Activated T-cell treated with anti-CD3 and anti-CD28 coated beads, Interleukin-2, amount 50 U/mL, for 4 hours (primary cell): ENCODE measurements around the gene CCR9. TPM values are rescaled to one million over a fixed set of nuclear protein-coding genes. Genes with fewer than 3 reads are reported as not detected.

Source experiments
- ATAC-seq, 2 donors: fragments of 200-7000 bp; cut with Tn5 transposase; one replicate each; pipeline ENCODE4 v1.10.0; 2021
- DNase-seq: peaks from one replicate; pipeline ENCODE4 v3.0.0-alpha.2; 2020
- H3K27me3 Mint-ChIP-seq: one replicate; pipeline ENCODE4 v1.8.0; 2021; ENCODE audit warnings: low read depth, mixed read lengths
- H3K36me3 Mint-ChIP-seq: one replicate; pipeline ENCODE4 v1.8.0; 2022; ENCODE audit warnings: mixed read lengths; ENCODE audit not compliant: insufficient read depth
- H3K4me1 Mint-ChIP-seq: one replicate; pipeline ENCODE4 v1.8.0; 2021; ENCODE audit warnings: low read depth, mixed read lengths
- H3K4me3 Mint-ChIP-seq: one replicate; pipeline ENCODE4 v1.8.0; 2021; ENCODE audit warnings: mild to moderate bottlenecking, moderate library complexity, mixed read lengths
- H3K9me3 Mint-ChIP-seq: one replicate; pipeline ENCODE4 v1.8.0; 2021; ENCODE audit warnings: mixed read lengths
- total RNA-seq, 3 donors: library from RNA; stranded (reverse); gene quantifications; one replicate each; pipeline ENCODE4 v1.2.1, GENCODE V29; 2021

The CCR9 gene
- total RNA-seq, 3 donors from 2014 or later = not detected

- Mint-ChIP-seq H3K4me1 (no peaks in the 10 kb centered on the region), H3K27me3 (no peaks in the 10 kb centered on the region), H3K36me3 (peaks cover 64% of the 10 kb centered on the region), H3K4me3 (no peak overlapping the region), H3K9me3 (no peaks in the 10 kb centered on the region)
- DNase-seq = no peak
- ATAC-seq = no peak
Measured at GRCh38 chr3:45927881-45928280, 41.5 kb downstream of the CCR9 start.

DNA sequence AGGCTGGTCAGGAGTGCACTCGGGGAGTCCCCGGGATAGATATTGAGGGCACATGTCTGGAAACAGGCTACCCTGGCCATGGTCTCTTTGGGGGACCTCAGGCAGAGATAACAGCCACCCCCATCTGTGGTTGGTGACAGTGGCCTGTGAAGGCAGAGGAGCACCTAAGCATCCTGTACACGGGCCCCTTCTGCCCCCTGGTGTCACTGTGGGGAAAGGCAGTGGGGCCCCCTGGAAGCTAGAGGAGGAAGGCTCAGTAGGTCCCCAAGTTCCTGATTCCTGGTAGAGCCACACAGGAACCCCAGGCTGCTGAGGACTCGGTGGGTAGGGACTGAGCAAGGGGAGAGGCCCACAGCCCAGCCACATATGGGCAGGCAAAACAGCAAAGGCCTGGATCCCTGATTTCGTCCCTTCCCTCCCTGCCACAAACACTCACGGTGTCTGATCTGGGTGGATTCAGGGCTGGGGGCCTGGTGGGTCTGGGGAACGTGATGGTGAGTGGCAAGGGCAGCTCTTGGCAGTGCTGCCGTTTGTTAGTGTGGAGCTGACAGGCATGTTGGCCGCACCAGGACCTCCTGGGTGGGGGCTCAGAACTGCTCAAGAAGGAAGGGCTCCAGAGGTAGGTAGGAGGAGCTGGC is 42.8 kb downstream of the CCR9 start:
- H3K36me3 Mint-ChIP-seq = peaks cover 67% of the 10 kb centered on the region
- H3K27me3 Mint-ChIP-seq = no peaks in the 10 kb centered on the region
- peak; percentile 66 for DNase-seq
- peak; percentile 94 to 97 for ATAC-seq
- H3K4me3 Mint-ChIP-seq = no peak overlapping the region
- no peaks in the 10 kb centered on the region for H3K4me1 Mint-ChIP-seq
- no peaks in the 10 kb centered on the region for H3K9me3 Mint-ChIP-seq

- Mint-ChIP-seq H3K4me3 (no peak overlapping the region), H3K36me3 (peaks cover 72% of the 10 kb centered on the region), H3K4me1 (no peaks in the 10 kb centered on the region), H3K27me3 (no peaks in the 10 kb centered on the region), H3K9me3 (no peaks in the 10 kb centered on the region)
- ATAC-seq (no peak), DNase-seq (no peak)
Measured at GRCh38 chr3:45931496-45931895, 45.2 kb downstream of the CCR9 start.

- no peak overlapping the region for H3K4me3 Mint-ChIP-seq
- H3K4me1 Mint-ChIP-seq = no peaks in the 10 kb centered on the region
- peaks cover 69% of the 10 kb centered on the region for H3K36me3 Mint-ChIP-seq
- H3K27me3 Mint-ChIP-seq = no peaks in the 10 kb centered on the region
- no peak for ATAC-seq
- no peak for DNase-seq
- H3K9me3 Mint-ChIP-seq = no peaks in the 10 kb centered on the region
Measured at GRCh38 chr3:45932112-45932511, 45.8 kb downstream of the CCR9 start.

- Mint-ChIP-seq H3K9me3 (no peaks in the 10 kb centered on the region), H3K27me3 (no peaks in the 10 kb centered on the region), H3K4me1 (peaks cover under 1% of the 10 kb centered on the region), H3K36me3 (peaks cover 63% of the 10 kb centered on the region), H3K4me3 (no peak overlapping the region)
- DNase-seq (no peak), ATAC-seq (no peak)
Measured at GRCh38 chr3:45933591-45933990, 47.2 kb downstream of the CCR9 start.

GRCh38 chr3:45936261-45936660 is 49.9 kb downstream of the CCR9 start:
- Mint-ChIP-seq H3K36me3 (peaks cover 46% of the 10 kb centered on the region), H3K4me3 (no peak overlapping the region), H3K27me3 (no peaks in the 10 kb centered on the region), H3K4me1 (peaks cover 18% of the 10 kb centered on the region), H3K9me3 (no peaks in the 10 kb centered on the region)
- ATAC-seq = no peak
- no peak for DNase-seq

- DNase-seq (no peak), ATAC-seq (no peak)
- Mint-ChIP-seq H3K9me3 (no peaks in the 10 kb centered on the region), H3K4me3 (no peak overlapping the region), H3K27me3 (no peaks in the 10 kb centered on the region), H3K36me3 (peaks cover 40% of the 10 kb centered on the region), H3K4me1 (peaks cover 26% of the 10 kb centered on the region)
Measured at GRCh38 chr3:45937206-45938042, 51.1 kb downstream of the CCR9 start.

- DNase-seq (no peak), ATAC-seq (no peak)
- Mint-ChIP-seq H3K27me3 (no peaks in the 10 kb centered on the region), H3K4me3 (no peak overlapping the region), H3K4me1 (peaks cover 32% of the 10 kb centered on the region), H3K36me3 (peaks cover 36% of the 10 kb centered on the region), H3K9me3 (no peaks in the 10 kb centered on the region)
Measured at GRCh38 chr3:45938043-45938435, 51.7 kb downstream of the CCR9 start.

DNA sequence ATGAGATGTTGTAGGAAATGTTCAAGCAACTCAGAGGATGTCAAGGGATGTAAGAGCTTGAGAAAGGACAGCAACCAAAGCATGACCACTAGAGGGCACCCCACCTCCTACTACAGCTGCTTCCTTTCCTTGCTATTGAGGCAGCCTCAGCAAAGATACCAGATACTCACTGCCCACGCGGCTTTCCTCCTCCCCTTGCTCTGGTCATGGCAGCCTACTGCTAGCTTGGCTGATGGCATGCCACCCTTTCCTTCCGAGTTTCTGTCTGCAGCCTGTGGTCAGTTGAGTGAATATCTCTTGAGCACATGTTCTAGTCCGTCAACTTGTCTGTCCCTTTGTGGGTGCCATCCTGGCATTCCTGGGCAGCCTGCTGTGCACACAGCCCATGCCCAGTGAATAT is 52.5 kb downstream of the CCR9 start:
- no peaks in the 10 kb centered on the region for H3K27me3 Mint-ChIP-seq
- peak; percentile 55 to 57 for ATAC-seq
- peaks cover 29% of the 10 kb centered on the region for H3K36me3 Mint-ChIP-seq
- DNase-seq = peak; percentile 86
- H3K4me1 Mint-ChIP-seq = peaks cover 41% of the 10 kb centered on the region
- no peaks in the 10 kb centered on the region for H3K9me3 Mint-ChIP-seq
- H3K4me3 Mint-ChIP-seq = no peak overlapping the region

- no peak for ATAC-seq
- Mint-ChIP-seq H3K9me3 (no peaks in the 10 kb centered on the region), H3K4me3 (no peak overlapping the region), H3K4me1 (peaks cover 42% of the 10 kb centered on the region), H3K27me3 (no peaks in the 10 kb centered on the region), H3K36me3 (peaks cover 24% of the 10 kb centered on the region)
- DNase-seq = no peak
Measured at GRCh38 chr3:45939341-45939771, 53.0 kb downstream of the CCR9 start.

- DNase-seq (no peak), ATAC-seq (no peak)
- Mint-ChIP-seq H3K36me3 (peaks cover 17% of the 10 kb centered on the region), H3K4me3 (no peak overlapping the region), H3K9me3 (no peaks in the 10 kb centered on the region), H3K4me1 (peaks cover 50% of the 10 kb centered on the region), H3K27me3 (no peaks in the 10 kb centered on the region)
Measured at GRCh38 chr3:45940004-45940780, 53.8 kb downstream of the CCR9 start.

GRCh38 chr3:45940781-45941365 is 54.5 kb downstream of the CCR9 start:
- DNase-seq (no peak), ATAC-seq (no peak)
- H3K4me1 Mint-ChIP-seq = peaks cover 57% of the 10 kb centered on the region
- H3K27me3 Mint-ChIP-seq = no peaks in the 10 kb centered on the region
- peaks cover 13% of the 10 kb centered on the region for H3K36me3 Mint-ChIP-seq
- H3K9me3 Mint-ChIP-seq = no peaks in the 10 kb centered on the region
- H3K4me3 Mint-ChIP-seq = no peak overlapping the region

GRCh38 chr3:45942051-45942825 is 55.9 kb downstream of the CCR9 start:
- DNase-seq (no peak), ATAC-seq (no peak)
- peaks cover 67% of the 10 kb centered on the region for H3K4me1 Mint-ChIP-seq
- peaks cover 22% of the 10 kb centered on the region for H3K36me3 Mint-ChIP-seq
- no peak overlapping the region for H3K4me3 Mint-ChIP-seq
- H3K9me3 Mint-ChIP-seq = no peaks in the 10 kb centered on the region
- no peaks in the 10 kb centered on the region for H3K27me3 Mint-ChIP-seq
